K562 (cell line): ENCODE results near the gene PACS1. TPM values are rescaled to one million over a fixed set of nuclear protein-coding genes. Genes with fewer than 3 reads are reported as not detected.
A peak's percentile ranks its signal among the peaks of the same experiment; 100 is the strongest.

Experiments
- ARHGAP35 ChIP-seq: fragments of 450-650 bp; IDR thresholded peaks from 2 replicates; pipeline ENCODE4 v1.6.1; 2018; ENCODE audit not compliant: partially characterized antibody
- BDP1 ChIP-seq: IDR thresholded peaks from 3 replicates; pipeline ENCODE4 v1.6.1; 2011; ENCODE audit not compliant: insufficient read length, insufficient read depth
- CREM ChIP-seq: IDR thresholded peaks from 2 replicates; pipeline ENCODE4 v1.6.1; 2014; ENCODE audit warnings: antibody characterized with exemption, low read depth
- E4F1 ChIP-seq: fragments of 250-450 bp; sonication (Bioruptor Pico); IDR thresholded peaks from 2 replicates; pipeline ENCODE4 v1.5.0; 2021; ENCODE audit warnings: mild to moderate bottlenecking, borderline replicate concordance
- ERF ChIP-seq: fragments of 450-650 bp; formaldehyde crosslinking; IDR thresholded peaks from 2 replicates; pipeline ENCODE4 v1.4.0; 2020; ENCODE audit warnings: mild to moderate bottlenecking, mixed read lengths
- GABPB1 ChIP-seq: sonication (generic); formaldehyde crosslinking; IDR thresholded peaks from 2 replicates; pipeline ENCODE4 v1.8.0; 2022; ENCODE audit warnings: mild to moderate bottlenecking, missing genetic modification reagents
- HMG20B ChIP-seq: fragments of 250-450 bp; sonication (Bioruptor Pico); IDR thresholded peaks from 2 replicates; pipeline ENCODE4 v1.5.0; 2021; ENCODE audit warnings: mild to moderate bottlenecking
- HMGN3 ChIP-seq: IDR thresholded peaks from 2 replicates; pipeline ENCODE4 v1.6.1; 2011; ENCODE audit warnings: borderline replicate concordance, low read depth, mild to moderate bottlenecking, mixed read lengths, low read length; ENCODE audit not compliant: insufficient read length; ENCODE audit errors: extremely low read depth
- HNRNPUL1 ChIP-seq: fragments of 200-400 bp; formaldehyde crosslinking; IDR thresholded peaks from 2 replicates; pipeline ENCODE4 v1.6.1; 2017; ENCODE audit warnings: low read length
- KDM4B ChIP-seq, 2 experiments: fragments of 450-650 bp in 1 of 2; sonication (generic) in 1 of 2; IDR thresholded peaks; 2 replicates each; pipeline ENCODE4 v1.6.1; 2016 to 2017; ENCODE audit warnings: borderline replicate concordance in 2 of 2, antibody characterized with exemption in 1 of 2, low read depth in 1 of 2, mild to moderate bottlenecking in 1 of 2
- POLR2B ChIP-seq: fragments of 450-650 bp; IDR thresholded peaks from 2 replicates; pipeline ENCODE4 v1.6.1; 2018; ENCODE audit warnings: low read depth; ENCODE audit not compliant: partially characterized antibody
- RBM14 ChIP-seq: fragments of 200-400 bp; formaldehyde crosslinking; IDR thresholded peaks from 2 replicates; pipeline ENCODE4 v1.6.1; 2018; ENCODE audit warnings: low read depth, mild to moderate bottlenecking, low read length, moderate library complexity, borderline replicate concordance; ENCODE audit not compliant: insufficient read depth
- STAT5A ChIP-seq: IDR thresholded peaks from 2 replicates; pipeline ENCODE4 v1.6.1; 2012; ENCODE audit warnings: low read length, inconsistent platforms, borderline replicate concordance
- U2AF2 ChIP-seq: fragments of 200-400 bp; formaldehyde crosslinking; optimal IDR thresholded peaks from 2 replicates; pipeline ENCODE3; 2017; ENCODE audit warnings: low read depth, mild to moderate bottlenecking, low read length
- ZBTB11 ChIP-seq, 3 experiments: fragments of 200-800 bp in 1 of 3; fragments of 250-450 bp in 1 of 3; fragments of 450-650 bp in 1 of 3; sonication (Bioruptor Pico) in 1 of 3; sonication (Bioruptor generic) in 1 of 3; formaldehyde crosslinking in 1 of 3; IDR thresholded peaks; 2 replicates each; pipeline versions ENCODE4 v1.6.1 to v1.8.0; 2016 to 2022; ENCODE audit warnings: mild to moderate bottlenecking in 2 of 3, missing genetic modification characterization in 2 of 3, missing compliant biosample characterization in 1 of 3, moderate library complexity in 1 of 3
- ZBTB7A ChIP-seq: IDR thresholded peaks from 2 replicates; pipeline ENCODE4 v1.6.1; 2011; ENCODE audit warnings: low read depth, mild to moderate bottlenecking, low read length, moderate library complexity, borderline replicate concordance; ENCODE audit not compliant: control insufficient read depth
- ZNF165 ChIP-seq: fragments of 250-450 bp; sonication (Bioruptor Pico); IDR thresholded peaks from 2 replicates; pipeline ENCODE4 v1.4.0; 2020; ENCODE audit warnings: borderline replicate concordance
- ZNF507 ChIP-seq: conservative IDR thresholded peaks from 2 replicates; pipeline ENCODE4 v1.6.1; 2017; ENCODE audit warnings: missing genetic modification characterization, missing compliant biosample characterization
- polyA plus RNA-seq, 8 experiments: library from polyadenylated mRNA; depleted of rRNA in 4 of 8; stranded (reverse) in 5 of 8; unstranded in 3 of 8; fragments of >200 nt; fragmentation: Nextera tagmentation in 2 of 8; fragmentation: Illumina TruSeq in 1 of 8; extraction: Ambion mirVana in 2 of 8; extraction: Trizol in 1 of 8; gene quantifications; 2 replicates each; pipeline versions ENCODE4 v1.2.1 to v1.2.3, GENCODE V29; 2011 to 2014; ENCODE audit warnings: inconsistent platforms in 1 of 8, missing spikeins in 1 of 8
- total RNA-seq, 7 experiments: library from RNA; depleted of rRNA in 6 of 7; stranded (reverse); fragments of >200 nt in 6 of 7; fragmentation: Illumina TruSeq in 2 of 7; extraction: Trizol in 2 of 7; gene quantifications; 2 replicates each; pipeline versions ENCODE4 v1.2.1 to v1.2.3, GENCODE V29; 2011 to 2021; ENCODE audit warnings: low replicate concordance in 1 of 7
- TF ChIP-seq, protein P1 (sequence below): fragments of 250-450 bp; sonication (Bioruptor Pico); IDR thresholded peaks from 2 replicates; pipeline ENCODE4 v1.8.0; 2021; ENCODE audit warnings: moderate library complexity, mild to moderate bottlenecking, inconsistent platforms

The PACS1 gene
- total and polyA plus RNA-seq, 9 of the 15 experiments (the other 6 are each of a cell fraction or from before 2014, with no cell fraction given): 0.34 to 28.1 (median 8.5) TPM

DNA sequence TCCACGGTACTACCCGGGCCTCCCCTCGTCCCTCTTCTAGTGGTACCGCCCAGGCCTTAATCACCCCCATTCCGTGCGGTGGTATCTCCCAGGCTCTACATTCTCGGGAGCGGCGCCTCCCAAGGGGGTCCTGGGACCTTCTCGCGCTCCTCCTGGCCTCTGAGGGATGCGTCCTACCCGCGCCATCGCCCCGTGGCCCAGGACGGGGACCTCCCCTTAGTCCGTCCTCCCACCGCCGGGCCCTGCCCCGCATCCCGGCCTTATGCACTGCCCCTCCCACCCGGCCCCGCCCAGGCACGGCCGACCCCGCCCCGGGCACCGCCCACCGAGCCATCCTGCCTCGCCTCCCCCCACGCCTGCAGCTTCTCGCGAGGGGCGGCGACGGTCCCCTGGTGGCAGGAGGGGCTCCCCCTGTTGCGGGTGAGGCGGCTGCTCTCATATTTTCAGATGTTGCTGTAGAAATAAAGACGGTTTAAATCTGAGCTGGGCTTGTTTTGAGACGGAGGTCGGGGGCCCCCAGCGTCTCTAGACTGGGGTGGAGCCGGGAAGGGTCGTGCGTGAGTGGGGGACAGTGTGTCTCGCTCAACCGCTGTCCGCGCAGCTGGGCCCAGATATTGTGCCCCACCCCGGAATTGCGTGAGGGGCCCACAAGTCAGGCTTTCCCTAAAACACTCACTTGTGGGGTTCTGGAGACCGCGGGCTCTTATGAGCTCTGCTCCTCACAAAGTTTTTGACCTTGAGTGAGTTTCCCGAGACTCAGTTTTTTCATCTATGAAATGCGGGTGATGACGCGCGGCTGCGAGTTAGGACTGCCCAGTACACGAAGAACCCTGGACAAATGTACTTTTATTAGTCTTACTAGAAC is 197.5 kb downstream of the PACS1 start (continued):
- TF ChIP-seq POLR2B: peak; percentile 46
- TF ChIP-seq U2AF2: no peak
- no peak for TF ChIP-seq BDP1
- 0 out of 6 replicates have a peak, but pooled peaks of 1 of the 3 experiments have one; percentile 28 for TF ChIP-seq ZBTB11 (CRISPR knock-in tag; IDR thresholded peaks at IDR 0.05)
- no peak for TF ChIP-seq HMG20B
- TF ChIP-seq, protein P1, sequence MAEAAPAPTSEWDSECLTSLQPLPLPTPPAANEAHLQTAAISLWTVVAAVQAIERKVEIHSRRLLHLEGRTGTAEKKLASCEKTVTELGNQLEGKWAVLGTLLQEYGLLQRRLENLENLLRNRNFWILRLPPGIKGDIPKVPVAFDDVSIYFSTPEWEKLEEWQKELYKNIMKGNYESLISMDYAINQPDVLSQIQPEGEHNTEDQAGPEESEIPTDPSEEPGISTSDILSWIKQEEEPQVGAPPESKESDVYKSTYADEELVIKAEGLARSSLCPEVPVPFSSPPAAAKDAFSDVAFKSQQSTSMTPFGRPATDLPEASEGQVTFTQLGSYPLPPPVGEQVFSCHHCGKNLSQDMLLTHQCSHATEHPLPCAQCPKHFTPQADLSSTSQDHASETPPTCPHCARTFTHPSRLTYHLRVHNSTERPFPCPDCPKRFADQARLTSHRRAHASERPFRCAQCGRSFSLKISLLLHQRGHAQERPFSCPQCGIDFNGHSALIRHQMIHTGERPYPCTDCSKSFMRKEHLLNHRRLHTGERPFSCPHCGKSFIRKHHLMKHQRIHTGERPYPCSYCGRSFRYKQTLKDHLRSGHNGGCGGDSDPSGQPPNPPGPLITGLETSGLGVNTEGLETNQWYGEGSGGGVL (CRISPR knock-in tag): no peak
- no peak for TF ChIP-seq HNRNPUL1
- no peak for TF ChIP-seq E4F1 (CRISPR knock-in tag)
- no peak for TF ChIP-seq RBM14
- no peak for TF ChIP-seq ARHGAP35
- peak; percentile 29; the same call in 1 of the 2 replicates for TF ChIP-seq GABPB1 (CRISPR knock-in tag)
- peak; percentile 90; the same call in 1 of the 2 replicates for TF ChIP-seq ZBTB7A
- peak; percentile 46 for TF ChIP-seq HMGN3
- TF ChIP-seq ZNF507: no peak
- 0 out of 2 replicates have a peak, but pooled peaks have one; percentile 22 for TF ChIP-seq CREM
- no peak for TF ChIP-seq STAT5A
- TF ChIP-seq KDM4B (IDR thresholded peaks at IDR 0.05; ENCODE audit: borderline replicate concordance in 2 of 2, low read depth in 1 of 2): no peak
- TF ChIP-seq ZNF165 (CRISPR knock-in tag): no peak
- 0 out of 2 replicates have a peak, but pooled peaks have one; percentile 11 for TF ChIP-seq ERF
